Measurements from ENCODE around the gene AMBP.
A peak's percentile ranks its signal among the peaks of the same experiment; 100 is the strongest.
"Not testable (repeated sequence)": the region's sequence is repeated elsewhere in the genome, so short reads cannot be mapped to it uniquely, and the experiment has no call there.

Gene AMBP

GRCh38 chr9:114086009-114086408 lies 7.9 kb upstream of the AMBP start:
- no peak overlapping the region for H3K4me3 ChIP-seq (replicated peaks in 1 of 2; ENCODE audit: low read depth in 2 of 2, low read length in 2 of 2)
- DNase-seq (ENCODE audit: low read depth in 2 of 2): no peak
- no peak for TF ChIP-seq CTCF (IDR thresholded peaks at IDR 0.05; ENCODE audit: low read depth, low read length)

GRCh38 chr9:114085387-114085789 lies 7.3 kb upstream of the AMBP start:
- H3K4me3 ChIP-seq (replicated peaks in 1 of 2; ENCODE audit: low read depth in 2 of 2, low read length in 2 of 2): no peak overlapping the region
- no peak for TF ChIP-seq CTCF (IDR thresholded peaks at IDR 0.05; ENCODE audit: low read depth, low read length)
- DNase-seq (ENCODE audit: low read depth in 2 of 2): no peak

DNA sequence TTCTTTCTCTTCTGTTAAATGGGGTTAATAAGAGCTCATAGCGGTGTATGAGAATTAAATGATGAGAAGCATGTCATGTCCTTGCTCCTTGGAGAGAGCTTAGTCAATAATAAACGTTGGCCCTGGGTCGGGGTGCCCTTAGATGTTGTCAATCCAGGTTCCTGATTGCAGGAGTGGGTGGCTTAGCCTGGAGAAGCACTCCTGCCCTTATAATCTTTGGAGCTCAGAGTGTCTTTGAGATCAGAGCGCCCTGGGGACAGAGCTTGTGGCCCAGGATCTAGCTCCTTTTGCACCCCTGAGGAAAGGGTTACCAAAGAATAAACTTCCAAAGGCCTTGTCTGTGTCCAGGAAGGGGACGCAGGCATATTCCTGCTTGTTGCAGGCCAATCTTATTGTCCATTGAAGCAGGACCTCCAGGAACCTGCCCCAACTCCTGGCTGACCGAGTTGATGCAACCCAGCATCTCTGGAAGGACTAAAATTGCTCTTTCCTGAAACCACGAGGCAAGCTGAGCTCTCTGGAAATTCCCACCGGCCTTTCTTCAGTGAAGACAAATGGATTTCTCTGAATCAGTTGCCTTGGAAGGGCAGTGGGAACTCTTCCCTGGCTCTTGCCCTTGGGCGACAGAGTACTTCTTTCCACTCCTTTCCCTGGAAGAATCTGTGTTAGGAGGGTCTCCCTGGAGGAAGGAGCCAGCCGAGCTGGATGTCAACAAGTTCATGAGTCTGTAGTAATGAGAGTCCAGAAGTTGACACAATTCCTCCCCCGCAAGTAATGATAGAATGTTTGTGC lies 6.4 kb upstream of the AMBP start:
- no peak for TF ChIP-seq CTCF (IDR thresholded peaks at IDR 0.05; ENCODE audit: low read depth, low read length)
- DNase-seq (ENCODE audit: low read depth in 2 of 2): no peak
- H3K4me3 ChIP-seq (replicated peaks in 1 of 2; ENCODE audit: low read depth in 2 of 2, low read length in 2 of 2): no peak overlapping the region

GRCh38 chr9:114083666-114084065 lies 5.6 kb upstream of the AMBP start:
- TF ChIP-seq CTCF (IDR thresholded peaks at IDR 0.05; ENCODE audit: low read depth, low read length): no peak
- DNase-seq (ENCODE audit: low read depth in 2 of 2): no peak
- no peak overlapping the region for H3K4me3 ChIP-seq (replicated peaks in 1 of 2; ENCODE audit: low read depth in 2 of 2, low read length in 2 of 2)

GRCh38 chr9:114082763-114083412 lies 4.8 kb upstream of the AMBP start:
- not testable (repeated sequence) for H3K4me3 ChIP-seq (replicated peaks in 1 of 2; ENCODE audit: low read depth in 2 of 2, low read length in 2 of 2); DNase-seq (ENCODE audit: low read depth in 2 of 2)

DNA sequence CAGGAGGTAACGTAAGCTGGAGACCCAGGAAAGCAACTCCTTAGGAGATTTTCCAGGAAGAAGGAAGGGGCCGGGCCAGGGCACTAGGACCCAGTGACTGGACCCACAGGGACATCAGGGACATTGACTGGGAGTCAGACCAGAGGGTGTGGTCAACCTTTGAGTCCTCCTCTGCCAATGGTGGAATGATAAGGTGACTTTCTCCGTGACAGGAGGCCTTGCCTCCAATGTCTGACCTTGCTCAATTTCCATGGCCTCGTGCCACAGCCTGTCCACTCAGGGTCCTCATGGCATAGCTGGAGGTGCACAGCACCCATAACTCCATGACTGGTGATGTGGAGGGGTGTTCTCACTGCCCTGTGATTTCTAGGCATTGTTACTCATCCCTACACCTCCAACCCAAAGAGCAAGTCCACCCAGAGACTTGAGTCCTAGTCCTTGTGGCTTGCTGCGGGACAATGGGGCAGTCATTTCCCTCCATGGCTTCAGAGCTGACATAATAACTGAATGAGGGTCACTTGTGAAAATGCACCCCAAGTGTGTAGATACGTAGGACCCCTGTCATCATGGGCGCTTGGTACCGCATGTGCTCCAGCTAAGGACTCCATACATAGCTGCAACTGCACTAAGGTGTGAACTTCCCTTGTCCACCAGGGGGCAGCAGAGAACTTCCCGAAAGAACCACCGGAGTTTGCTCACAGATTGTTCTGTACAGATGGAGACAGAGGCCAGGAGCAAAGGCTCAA lies 4.1 kb upstream of the AMBP start:
- no peak overlapping the region for H3K4me3 ChIP-seq (replicated peaks in 1 of 2; ENCODE audit: low read depth in 2 of 2, low read length in 2 of 2)
- DNase-seq (ENCODE audit: low read depth in 2 of 2): peak; percentile 90 to 92
- TF ChIP-seq CTCF (IDR thresholded peaks at IDR 0.05; ENCODE audit: low read depth, low read length): peak; percentile 89

GRCh38 chr9:114081441-114082016 lies 3.4 kb upstream of the AMBP start:
- no peak overlapping the region for H3K4me3 ChIP-seq (replicated peaks in 1 of 2; ENCODE audit: low read depth in 2 of 2, low read length in 2 of 2)
- DNase-seq (ENCODE audit: low read depth in 2 of 2): no peak
- no peak for TF ChIP-seq CTCF (IDR thresholded peaks at IDR 0.05; ENCODE audit: low read depth, low read length)

Measured in cardiac fibroblast (primary cell).